Panc1 (cell line): ENCODE results near the gene TUBB2B. TPM values are rescaled to one million over a fixed set of nuclear protein-coding genes. Genes with fewer than 3 reads are reported as not detected.

Source experiments
- ATAC-seq: fragments of 200-7000 bp; cut with Tn5 transposase; 2 replicates; pipeline ENCODE4 v1.9.1; 2020; ENCODE audit warnings: mild to moderate bottlenecking, moderate library complexity
- BruUV-seq: library from RNA; stranded (reverse); fragments of 400-500 nt; replicated peaks from 2 replicates; lab custom pipeline; 2021; lab: Mats Ljungman, UMichigan
- CTCF ChIA-PET: fragments of 300-600 bp; sonication (Branson Sonifier 250); formaldehyde crosslinking; loops from one replicate; lab custom pipeline; 2022; ENCODE audit warnings: antibody characterized with exemption; lab: Charles Lee
- POLR2A ChIA-PET: fragments of 300-600 bp; sonication (Branson Sonifier 250); formaldehyde crosslinking; loops from one replicate; lab custom pipeline; 2022; ENCODE audit warnings: antibody characterized with exemption; lab: Charles Lee
- DNase-seq: peaks from one replicate; pipeline ENCODE4 v3.0.0-alpha.2; 2010; ENCODE audit warnings: low read depth, low spot score
- H3K27ac ChIP-seq: 2 replicates; pipeline ENCODE4 v1.5.1; 2011; ENCODE audit warnings: mild to moderate bottlenecking, low read length, inconsistent platforms
- H3K27me3 ChIP-seq: fragments of 200-500 bp; sonication (Bioruptor generic); 2 replicates; pipeline ENCODE4 v1.6.0; 2014; ENCODE audit warnings: low read length, inconsistent platforms; ENCODE audit not compliant: control insufficient read depth, insufficient read depth
- H3K36me3 ChIP-seq: fragments of 200-500 bp; sonication (Bioruptor generic); 2 replicates; pipeline ENCODE4 v1.5.1; 2014; ENCODE audit warnings: inconsistent platforms, mild to moderate bottlenecking, low read length, moderate library complexity; ENCODE audit not compliant: control insufficient read depth, insufficient read depth
- H3K4me1 ChIP-seq: 2 replicates; pipeline ENCODE4 v1.5.1; 2011; ENCODE audit warnings: inconsistent platforms, mild to moderate bottlenecking, low read length, moderate library complexity; ENCODE audit not compliant: control insufficient read depth, insufficient read depth
- H3K4me3 ChIP-seq, 2 experiments: 2 replicates each; pipeline ENCODE4 v1.5.1; 2011 to 2012; ENCODE audit warnings: low read depth in 2 of 2, low read length in 2 of 2, mild to moderate bottlenecking in 2 of 2, inconsistent platforms in 1 of 2, moderate library complexity in 1 of 2
- H3K9me3 ChIP-seq: fragments of 200-500 bp; sonication (Bioruptor generic); 2 replicates; pipeline ENCODE4 v1.5.1; 2014; ENCODE audit warnings: low read depth, mild to moderate bottlenecking, inconsistent platforms, low read length, moderate library complexity; ENCODE audit not compliant: control insufficient read depth, insufficient read depth
- POLR2AphosphoS5 ChIP-seq: IDR thresholded peaks from 2 replicates; pipeline ENCODE4 v1.6.1; 2012; ENCODE audit warnings: mild to moderate bottlenecking, low read depth, low read length, moderate library complexity
- SIN3A ChIP-seq: IDR thresholded peaks from 2 replicates; pipeline ENCODE4 v1.6.1; 2012; ENCODE audit warnings: low read depth, mild to moderate bottlenecking, low read length, moderate library complexity, borderline replicate concordance; ENCODE audit not compliant: insufficient read depth
- TCF7L2 ChIP-seq: IDR thresholded peaks from 2 replicates; pipeline ENCODE4 v1.6.1; 2011; ENCODE audit warnings: mild to moderate bottlenecking, low read depth, low read length, inconsistent platforms
- in situ Hi-C: cut with HindIII; loops from 2 replicates; pipeline ENCODE4 v1.10.0; 2016; ENCODE audit warnings: low sequenced_read_pairs, low pct_unique_long_range_greater_than_20kb
- intact Hi-C: fragments of 100-400 bp; cut with micrococcal nuclease; formaldehyde crosslinking; loops from one replicate; pipeline ENCODE4 v1.10.0; 2022; ENCODE audit not compliant: unreplicated experiment
- total RNA-seq: library from RNA; stranded (reverse); gene quantifications from one replicate; pipeline ENCODE4 v1.2.1, GENCODE V29; 2021; ENCODE audit not compliant: unreplicated experiment
- TF ChIP-seq, protein P1 (sequence below), 2 experiments: IDR thresholded peaks; 2 replicates each; pipeline ENCODE4 v1.6.1; 2011 to 2012; ENCODE audit warnings: low read depth in 2 of 2, control low read depth in 1 of 2, low read length in 1 of 2, mild to moderate bottlenecking in 1 of 2, moderate library complexity in 1 of 2; ENCODE audit not compliant: insufficient read depth in 1 of 2
- TF ChIP-seq, protein P2 (sequence below): fragments of 450-650 bp; IDR thresholded peaks from 2 replicates; pipeline ENCODE4 v1.5.1; 2017; ENCODE audit warnings: mild to moderate bottlenecking

The TUBB2B gene
- total RNA-seq, 1 experiment from 2014 or later = 22.7 TPM

DNA sequence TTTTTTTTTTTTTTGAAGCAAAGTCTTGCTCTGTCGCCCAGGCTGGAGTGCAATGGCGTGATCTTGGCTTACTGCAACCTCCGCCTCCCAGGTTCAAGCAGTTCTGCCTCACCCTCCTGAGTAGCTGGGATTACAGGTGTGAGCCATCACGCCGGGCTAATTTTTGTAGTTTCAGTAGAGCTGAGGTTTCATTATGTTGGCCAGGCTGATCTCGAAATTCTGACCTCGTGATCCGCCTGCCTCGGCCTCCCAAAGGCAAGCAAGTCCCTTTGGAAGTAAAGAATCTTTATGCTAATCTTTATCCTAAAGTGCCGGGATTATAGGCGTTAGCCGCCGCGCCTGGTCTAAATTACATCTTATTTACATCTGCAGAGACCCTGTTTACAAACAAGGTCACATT lies 32.8 kb upstream of the TUBB2B start:
- in situ Hi-C loops (no loop called here), intact Hi-C loops (no loop called here)
- H3K9me3 ChIP-seq = no peaks in the 10 kb centered on the region
- DNase-seq (no peak), ATAC-seq (no peak)
- ChIA-PET CTCF (no interaction called here), POLR2A (interaction anchor here (0.6 kb wide), 1 partner anchor 19 kb away, joined by 6 read pairs; no protein-coding TSS in a partner anchor)
- H3K27ac ChIP-seq = peak overlapping the region; percentile 88
- BruUV-seq = TSS peak; percentile 65
- peaks cover 18% of the 10 kb centered on the region for H3K4me1 ChIP-seq
- no peaks in the 10 kb centered on the region for H3K27me3 ChIP-seq
- no peaks in the 10 kb centered on the region; the same call in 1 of the 2 replicates for H3K36me3 ChIP-seq
- H3K4me3 ChIP-seq = peak overlapping the region; percentile 86 to 94
- TF ChIP-seq SIN3A = no peak
- no peak for TF ChIP-seq POLR2AphosphoS5
- TF ChIP-seq, protein P1, sequence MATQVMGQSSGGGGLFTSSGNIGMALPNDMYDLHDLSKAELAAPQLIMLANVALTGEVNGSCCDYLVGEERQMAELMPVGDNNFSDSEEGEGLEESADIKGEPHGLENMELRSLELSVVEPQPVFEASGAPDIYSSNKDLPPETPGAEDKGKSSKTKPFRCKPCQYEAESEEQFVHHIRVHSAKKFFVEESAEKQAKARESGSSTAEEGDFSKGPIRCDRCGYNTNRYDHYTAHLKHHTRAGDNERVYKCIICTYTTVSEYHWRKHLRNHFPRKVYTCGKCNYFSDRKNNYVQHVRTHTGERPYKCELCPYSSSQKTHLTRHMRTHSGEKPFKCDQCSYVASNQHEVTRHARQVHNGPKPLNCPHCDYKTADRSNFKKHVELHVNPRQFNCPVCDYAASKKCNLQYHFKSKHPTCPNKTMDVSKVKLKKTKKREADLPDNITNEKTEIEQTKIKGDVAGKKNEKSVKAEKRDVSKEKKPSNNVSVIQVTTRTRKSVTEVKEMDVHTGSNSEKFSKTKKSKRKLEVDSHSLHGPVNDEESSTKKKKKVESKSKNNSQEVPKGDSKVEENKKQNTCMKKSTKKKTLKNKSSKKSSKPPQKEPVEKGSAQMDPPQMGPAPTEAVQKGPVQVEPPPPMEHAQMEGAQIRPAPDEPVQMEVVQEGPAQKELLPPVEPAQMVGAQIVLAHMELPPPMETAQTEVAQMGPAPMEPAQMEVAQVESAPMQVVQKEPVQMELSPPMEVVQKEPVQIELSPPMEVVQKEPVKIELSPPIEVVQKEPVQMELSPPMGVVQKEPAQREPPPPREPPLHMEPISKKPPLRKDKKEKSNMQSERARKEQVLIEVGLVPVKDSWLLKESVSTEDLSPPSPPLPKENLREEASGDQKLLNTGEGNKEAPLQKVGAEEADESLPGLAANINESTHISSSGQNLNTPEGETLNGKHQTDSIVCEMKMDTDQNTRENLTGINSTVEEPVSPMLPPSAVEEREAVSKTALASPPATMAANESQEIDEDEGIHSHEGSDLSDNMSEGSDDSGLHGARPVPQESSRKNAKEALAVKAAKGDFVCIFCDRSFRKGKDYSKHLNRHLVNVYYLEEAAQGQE (IDR thresholded peaks at IDR 0.05; ENCODE audit: insufficient read depth in 1 of 2, low read depth in 2 of 2, low read length in 1 of 2) = no peak
- TF ChIP-seq, protein P2, sequence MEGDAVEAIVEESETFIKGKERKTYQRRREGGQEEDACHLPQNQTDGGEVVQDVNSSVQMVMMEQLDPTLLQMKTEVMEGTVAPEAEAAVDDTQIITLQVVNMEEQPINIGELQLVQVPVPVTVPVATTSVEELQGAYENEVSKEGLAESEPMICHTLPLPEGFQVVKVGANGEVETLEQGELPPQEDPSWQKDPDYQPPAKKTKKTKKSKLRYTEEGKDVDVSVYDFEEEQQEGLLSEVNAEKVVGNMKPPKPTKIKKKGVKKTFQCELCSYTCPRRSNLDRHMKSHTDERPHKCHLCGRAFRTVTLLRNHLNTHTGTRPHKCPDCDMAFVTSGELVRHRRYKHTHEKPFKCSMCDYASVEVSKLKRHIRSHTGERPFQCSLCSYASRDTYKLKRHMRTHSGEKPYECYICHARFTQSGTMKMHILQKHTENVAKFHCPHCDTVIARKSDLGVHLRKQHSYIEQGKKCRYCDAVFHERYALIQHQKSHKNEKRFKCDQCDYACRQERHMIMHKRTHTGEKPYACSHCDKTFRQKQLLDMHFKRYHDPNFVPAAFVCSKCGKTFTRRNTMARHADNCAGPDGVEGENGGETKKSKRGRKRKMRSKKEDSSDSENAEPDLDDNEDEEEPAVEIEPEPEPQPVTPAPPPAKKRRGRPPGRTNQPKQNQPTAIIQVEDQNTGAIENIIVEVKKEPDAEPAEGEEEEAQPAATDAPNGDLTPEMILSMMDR = no peak
- TF ChIP-seq TCF7L2 = no peak

- no peaks in the 10 kb centered on the region; the same call in 1 of the 2 replicates for H3K36me3 ChIP-seq
- POLR2A ChIA-PET = interaction anchor here (0.5 kb wide), 1 partner anchor 55 kb away, joined by 3 read pairs; no protein-coding TSS in a partner anchor
- H3K9me3 ChIP-seq = no peaks in the 10 kb centered on the region
- BruUV-seq = no TSS peak
- H3K27me3 ChIP-seq = no peaks in the 10 kb centered on the region
- TF ChIP-seq, protein P2 = no peak
- TF ChIP-seq POLR2AphosphoS5 (no peak), SIN3A (no peak), TCF7L2 (no peak)
- TF ChIP-seq, protein P1 (IDR thresholded peaks at IDR 0.05; ENCODE audit: insufficient read depth in 1 of 2, low read depth in 2 of 2, low read length in 1 of 2) = no peak
- ATAC-seq (peak; percentile 49), DNase-seq (no peak)
- peak overlapping the region; percentile 88 for H3K27ac ChIP-seq
- CTCF ChIA-PET = no interaction called here
- H3K4me1 ChIP-seq = peaks cover 18% of the 10 kb centered on the region
- peak overlapping the region; percentile 86 to 94 for H3K4me3 ChIP-seq
- in situ Hi-C loops (no loop called here), intact Hi-C loops (loop anchor here (2.0 to 10.0 kb wide), 2 partner anchors 133 to 265 kb away; partner anchors contain the start of gene NQO2)
These were observed 32.1 kb upstream of the TUBB2B start for GRCh38 chr6:3259491-3259958.
